HUDEP-2 (cell line): ENCODE measurements around the gene SIRT4.

Experiments
- DNase-seq, 76 experiments: peaks; one replicate each; lab custom pipeline; 2025; ENCODE audit not compliant: unreplicated experiment in 76 of 76; lab: John Stamatoyannopoulos, UW

The SIRT4 gene

GRCh38 chr12:120278137-120279069 lies 23.7 kb upstream of the SIRT4 start:
- DNase-seq: no peak

GRCh38 chr12:120283318-120283717 lies 18.8 kb upstream of the SIRT4 start:
- no peak for DNase-seq

GRCh38 chr12:120284381-120284780 lies 17.7 kb upstream of the SIRT4 start:
- no peak for DNase-seq

- no peak for DNase-seq
These were observed 15.2 kb upstream of the SIRT4 start for GRCh38 chr12:120286768-120287490.

- no peak for DNase-seq
These were observed 14.6 kb upstream of the SIRT4 start for GRCh38 chr12:120287491-120287890.

DNA sequence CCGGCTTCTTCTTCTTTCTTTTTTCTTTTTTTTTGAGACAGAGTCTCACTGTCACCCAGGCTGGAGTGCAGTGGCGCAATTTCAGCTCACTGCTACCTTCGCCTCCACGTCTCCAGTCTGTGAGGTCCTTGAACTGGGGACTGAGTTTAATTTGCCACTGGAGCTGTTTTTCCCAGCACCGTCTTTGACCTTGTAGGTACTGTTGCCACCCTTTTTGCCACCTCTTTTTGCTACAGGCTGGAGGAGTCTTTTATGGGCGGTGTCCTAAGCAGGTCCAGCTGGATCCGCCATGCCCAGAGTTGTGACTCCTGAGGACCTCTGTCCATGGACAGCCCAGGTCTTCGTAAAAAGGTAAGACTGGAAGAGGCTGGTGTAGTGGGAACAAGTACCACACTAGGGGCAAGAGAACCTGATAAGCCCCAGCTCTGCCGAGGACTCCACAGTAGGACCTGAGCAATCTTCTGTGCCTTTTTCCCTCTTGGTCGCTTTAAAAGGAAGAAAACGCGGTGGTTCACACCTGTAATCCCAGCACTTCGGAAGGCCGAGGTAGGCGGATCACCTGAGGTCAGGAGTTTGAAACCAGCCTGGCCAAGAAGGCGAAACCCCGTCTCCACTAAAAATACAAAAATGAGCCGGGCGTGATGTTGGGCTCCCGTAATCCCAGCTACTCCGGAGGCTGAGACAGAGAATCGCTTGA lies 11.4 kb upstream of the SIRT4 start:
- DNase-seq: peak in 1 of 76 experiments; percentile 21

DNA sequence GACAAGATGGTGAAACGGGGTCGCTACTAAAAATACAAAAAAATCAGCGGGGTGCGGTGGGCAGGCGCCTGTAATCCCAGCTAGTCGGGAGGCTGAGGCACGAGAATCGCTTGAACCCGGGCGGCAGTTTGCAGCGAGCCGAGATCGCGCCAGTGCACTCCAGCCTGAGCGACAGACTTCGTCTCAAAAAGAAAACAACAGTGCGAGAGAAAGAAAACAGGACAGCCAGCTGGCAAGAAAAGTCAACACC lies 9.8 kb upstream of the SIRT4 start:
- peak in 2 of 76 experiments; percentile 38 to 58 for DNase-seq

- DNase-seq: peak; percentile 10 to 95 (median 77)
These were observed 9.2 kb upstream of the SIRT4 start, which contains the start of gene RNU4-1 for GRCh38 chr12:120292661-120293531. TSS of gene RNU4-1 (minus strand) at chr12:120293237.

DNA sequence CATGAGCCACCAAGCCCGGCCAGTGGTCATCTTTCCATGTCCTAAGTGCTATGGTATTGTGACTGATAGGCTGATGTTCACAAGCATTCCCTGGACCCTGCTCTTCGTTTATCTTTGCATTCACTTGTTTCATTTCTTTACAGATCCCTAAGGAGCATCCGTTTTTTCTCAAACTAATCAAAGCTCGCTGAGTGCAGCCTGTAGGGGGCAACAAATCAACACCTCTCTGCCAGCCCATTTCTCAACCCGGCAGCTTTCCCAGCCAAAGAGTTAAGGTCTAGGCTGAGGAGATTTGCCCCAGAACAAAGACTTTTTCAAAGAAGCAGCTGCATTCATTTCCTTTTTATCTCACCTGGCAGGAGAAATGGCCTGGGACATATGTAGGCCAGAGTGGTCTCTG lies 12.1 kb downstream of the SIRT4 start:
- peak in 4 of 76 experiments; percentile 2 to 7 (median 4) for DNase-seq

- DNase-seq: peak in 1 of 76 experiments; percentile 35
These were observed 14.7 kb downstream of the SIRT4 start for GRCh38 chr12:120316798-120317223.

- DNase-seq: peak; percentile 64 to 100 (median 99)
These were observed 15.3 kb downstream of the SIRT4 start for GRCh38 chr12:120317224-120318105.

GRCh38 chr12:120321382-120322202 lies 19.5 kb downstream of the SIRT4 start:
- DNase-seq: no peak

DNA sequence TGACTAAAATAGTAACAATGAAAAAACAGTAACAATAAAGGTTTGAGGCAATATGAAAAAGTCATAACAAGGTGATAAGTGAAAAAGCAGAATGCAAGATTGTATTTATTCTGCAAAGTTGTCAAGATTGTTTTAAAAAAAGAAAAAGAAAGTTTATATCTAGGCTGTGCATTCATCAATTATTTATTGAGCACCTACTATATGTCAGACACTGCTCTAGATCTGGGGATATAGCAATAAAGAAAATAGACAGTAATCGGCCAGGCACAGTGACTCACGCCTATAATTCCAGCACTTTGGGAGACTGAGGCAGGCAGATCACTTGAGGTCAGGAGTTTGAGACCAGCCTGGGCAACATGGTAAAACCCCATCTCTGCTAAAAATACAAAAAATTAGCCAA lies 21.7 kb downstream of the SIRT4 start:
- no peak for DNase-seq

GRCh38 chr12:120324841-120325417 lies 22.8 kb downstream of the SIRT4 start:
- DNase-seq: no peak

DNA sequence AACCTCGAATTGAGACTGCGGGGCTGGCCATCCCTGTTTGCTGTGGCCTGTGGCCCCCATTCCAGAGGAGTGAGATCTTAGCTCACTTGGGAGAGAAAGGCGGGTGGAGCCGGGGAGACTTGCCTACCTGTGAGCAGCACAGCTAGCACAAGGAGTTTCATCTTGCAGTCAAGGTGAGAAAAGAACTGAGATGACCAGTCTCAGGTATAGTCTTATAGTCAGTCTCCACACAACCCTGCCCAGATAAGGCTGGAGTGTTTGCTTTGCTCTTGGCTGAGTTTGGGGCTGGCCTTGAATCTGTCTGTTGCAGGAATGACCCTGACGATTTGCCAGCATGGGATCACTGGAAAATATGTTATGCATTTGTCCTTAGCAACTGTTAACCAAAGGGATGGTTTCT lies 25.5 kb downstream of the SIRT4 start, which contains the start of gene PLA2G1B:
Gene PLA2G1B (minus strand): TSS at position 187 of the 400 bp plus-strand sequence. CDS start 26 bp downstream, at position 161.
- no peak for DNase-seq

GRCh38 chr12:120328228-120328627 lies 26.1 kb downstream of the SIRT4 start:
- DNase-seq: peak in 1 of 76 experiments; percentile 9

DNA sequence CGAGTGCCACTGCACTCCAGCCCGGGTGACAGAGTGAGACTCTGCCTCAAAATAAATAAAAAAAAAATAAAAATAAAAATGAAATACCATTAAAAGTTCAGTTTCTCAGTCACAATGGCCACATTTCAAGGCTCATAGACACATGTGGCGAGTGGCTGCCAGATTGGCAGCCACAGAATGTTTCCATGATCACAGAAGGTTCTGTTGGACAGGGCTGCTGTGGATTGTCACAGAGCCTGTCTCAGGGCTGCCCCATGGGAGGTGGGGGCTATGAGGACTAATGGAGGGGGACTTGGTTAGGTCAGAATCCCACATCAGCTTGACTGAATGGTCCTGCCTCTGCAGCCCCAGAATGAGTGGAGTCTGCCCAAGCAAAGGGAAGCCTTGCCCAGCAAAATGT lies 29.3 kb downstream of the SIRT4 start:
- no peak for DNase-seq

DNA sequence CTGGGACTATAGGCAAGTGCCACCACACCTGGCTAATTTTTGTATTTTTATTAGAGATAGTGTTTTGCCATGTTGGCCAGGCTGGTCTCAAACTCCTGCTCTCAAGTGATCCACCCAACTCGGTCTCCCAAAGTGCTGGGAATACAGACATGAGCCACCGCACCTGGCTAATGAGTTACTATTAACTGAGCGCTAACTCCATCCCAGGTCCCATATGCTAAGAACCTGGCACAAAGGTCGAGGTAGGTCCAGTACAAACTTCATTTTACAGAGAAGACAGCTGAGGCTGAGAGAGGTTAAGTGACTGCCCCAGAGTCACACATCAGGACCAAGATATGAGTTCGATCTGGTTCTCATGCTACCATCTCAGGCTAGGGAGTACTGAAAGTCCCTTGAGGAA lies 29.9 kb downstream of the SIRT4 start:
- DNase-seq: no peak
